K562 (cell line): Measurements from ENCODE around the gene MVB12B. TPM values are rescaled to one million over a fixed set of nuclear protein-coding genes. Genes with fewer than 3 reads are reported as not detected.

ENCODE experiments used
- ATAC-seq: fragments of 200-7000 bp; cut with Tn5 transposase; 3 replicates; pipeline ENCODE4 v1.9.1; 2020; ENCODE audit warnings: moderate library complexity
- BruUV-seq: library from RNA; stranded (reverse); fragments of 400-500 nt; replicated peaks from 2 replicates; lab custom pipeline; 2021; lab: Mats Ljungman, UMichigan
- CTCF ChIA-PET: fragments of 300-600 bp; formaldehyde crosslinking; extraction: SDS; loops from one replicate; lab custom pipeline; 2021; ENCODE audit warnings: low intra/inter-chr PET ratio; lab: Yijun Ruan, JAX
- POLR2A ChIA-PET: fragments of 300-600, 350-650 bp; sonication (Branson Sonifier 250); formaldehyde crosslinking; extraction: SDS; loops from one replicate; lab custom pipeline; 2021; ENCODE audit warnings: antibody characterized with exemption, inconsistent platforms; lab: Yijun Ruan, JAX
- DNase-seq, 4 experiments: peaks; one replicate each; pipeline versions ENCODE4 v3.0.0 to v3.0.0-alpha.2; 2011 to 2018; ENCODE audit warnings: low spot score in 3 of 4, mixed read lengths in 3 of 4; ENCODE audit errors: extremely low read depth in 1 of 4
- FAIRE-seq: peaks from 2 replicates; lab custom pipeline; 2011; peaks lifted over from hg19 to GRCh38; lab: Jason Lieb, UNC
- H2AFZ ChIP-seq: 2 replicates; pipeline ENCODE4 v1.6.0; 2011; ENCODE audit warnings: low read depth, low read length, control low read depth, inconsistent platforms
- H3K27ac ChIP-seq: fragments of 200-600 bp; 3 replicates; pipeline ENCODE4 v1.8.0; 2011; ENCODE audit warnings: low read depth, mild to moderate bottlenecking, control low read depth, inconsistent platforms, low read length, moderate library complexity, mixed read lengths; ENCODE audit errors: extremely low read depth
- H3K27me3 ChIP-seq, 2 experiments: fragments of 300-600 bp in 1 of 2; 2 replicates in 1 of 2; 3 replicates in 1 of 2; pipeline versions ENCODE4 v1.6.0 to v1.8.0; 2011; ENCODE audit warnings: inconsistent platforms in 2 of 2, low read length in 2 of 2, mild to moderate bottlenecking in 1 of 2, mixed read lengths in 1 of 2, moderate library complexity in 1 of 2; ENCODE audit not compliant: control insufficient read depth in 2 of 2, insufficient read depth in 2 of 2
- H3K36me3 ChIP-seq: fragments of 300-600 bp; 3 replicates; pipeline ENCODE4 v1.8.0; 2011; ENCODE audit warnings: mild to moderate bottlenecking, low read length, inconsistent platforms; ENCODE audit not compliant: control insufficient read depth, insufficient read depth
- H3K4me1 ChIP-seq, 2 experiments: fragments of 200-600 bp in 1 of 2; replicated peaks in 1 of 2; 2 replicates in 1 of 2; 3 replicates in 1 of 2; pipeline versions ENCODE4 v1.5.1 to v1.8.0; 2011; ENCODE audit warnings: inconsistent platforms in 2 of 2, low read length in 2 of 2, mild to moderate bottlenecking in 1 of 2, mixed read lengths in 1 of 2, moderate library complexity in 1 of 2; ENCODE audit not compliant: control insufficient read depth in 2 of 2, insufficient read depth in 2 of 2
- H3K4me2 ChIP-seq: 2 replicates; pipeline ENCODE4 v1.6.1; 2011; ENCODE audit warnings: low read length, control low read depth, inconsistent platforms, mixed read lengths; ENCODE audit not compliant: insufficient read depth
- H3K4me3 ChIP-seq: fragments of 200-600 bp; sonication (generic), shearing (Covaris generic); 2 replicates; pipeline ENCODE4 v1.5.1; 2016; ENCODE audit warnings: control low read depth, inconsistent platforms
- H3K79me2 ChIP-seq: fragments of 200-600 bp; 3 replicates; pipeline ENCODE4 v1.8.0; 2011; ENCODE audit warnings: low read length, inconsistent platforms; ENCODE audit not compliant: control insufficient read depth, insufficient read depth
- H3K9ac ChIP-seq, 2 experiments: 2 replicates each; pipeline versions ENCODE4 v1.6.0 to v1.6.1; 2011; ENCODE audit warnings: low read depth in 2 of 2, low read length in 2 of 2, control low read depth in 1 of 2, inconsistent platforms in 1 of 2, mild to moderate bottlenecking in 1 of 2, mixed read lengths in 1 of 2; ENCODE audit not compliant: insufficient read depth in 1 of 2
- H3K9me1 ChIP-seq: one replicate; pipeline ENCODE4 v1.6.0; 2011; ENCODE audit warnings: inconsistent platforms, mild to moderate bottlenecking, low read length, moderate library complexity; ENCODE audit not compliant: control insufficient read depth, insufficient read depth
- H3K9me3 ChIP-seq: replicated peaks from 2 replicates; pipeline ENCODE4 v1.5.1; 2011; ENCODE audit warnings: low read depth, low read length, inconsistent platforms; ENCODE audit not compliant: control insufficient read depth, insufficient read depth
- H4K20me1 ChIP-seq: replicated peaks from 2 replicates; pipeline ENCODE4 v1.6.1; 2011; ENCODE audit warnings: low read length, inconsistent platforms, mixed read lengths; ENCODE audit not compliant: control insufficient read depth, insufficient read depth
- HNRNPL ChIP-seq: fragments of 200-400 bp; formaldehyde crosslinking; IDR thresholded peaks from 2 replicates; pipeline ENCODE4 v1.6.1; 2017; ENCODE audit warnings: low read depth, mild to moderate bottlenecking, low read length
- NCOR1 ChIP-seq: fragments of 450-650 bp; IDR thresholded peaks from 2 replicates; pipeline ENCODE4 v1.6.1; 2016; ENCODE audit warnings: mild to moderate bottlenecking, moderate library complexity
- NFXL1 ChIP-seq: fragments of 450-650 bp; formaldehyde crosslinking; IDR thresholded peaks from 2 replicates; pipeline ENCODE4 v1.4.0; 2021; ENCODE audit warnings: mild to moderate bottlenecking
- ZNF274 ChIP-seq: IDR thresholded peaks from 2 replicates; pipeline ENCODE4 v1.6.1; 2011; ENCODE audit warnings: low read depth, mild to moderate bottlenecking, low read length, moderate library complexity, borderline replicate concordance
- ZNF311 ChIP-seq: fragments of 250-450 bp; sonication (Bioruptor Pico); IDR thresholded peaks from 2 replicates; pipeline ENCODE4 v1.4.0; 2020; ENCODE audit warnings: mild to moderate bottlenecking, moderate library complexity
- ZNF507 ChIP-seq: conservative IDR thresholded peaks from 2 replicates; pipeline ENCODE4 v1.6.1; 2017; ENCODE audit warnings: missing genetic modification characterization, missing compliant biosample characterization
- ZNF644 ChIP-seq: fragments of 200-800 bp; sonication (Bioruptor generic); IDR thresholded peaks from 2 replicates; pipeline ENCODE4 v1.6.1; 2016; ENCODE audit warnings: low read depth, missing genetic modification characterization, missing compliant biosample characterization
- WGBS: fragments of 100-300 bp; shearing (Covaris generic); methylation state at CpG from one replicate; pipeline ENCODE4 v1.1.6; 2016; ENCODE audit warnings: low coverage, mixed read lengths; ENCODE audit not compliant: insufficient coverage; ENCODE audit errors: missing lambda C conversion rate; 5-methylcytosine and 5-hydroxymethylcytosine counted together
- in situ Hi-C: fragments of 300-500 bp; cut with MboI; formaldehyde crosslinking; loops from 4 replicates; pipeline ENCODE4 v1.15.0; 2018; ENCODE audit warnings: inconsistent platforms, mixed read lengths
- intact Hi-C: fragments of 100-400 bp; cut with micrococcal nuclease; formaldehyde crosslinking; loops from 2 replicates; pipeline ENCODE4 v1.14.2; 2022
- polyA plus RNA-seq, 8 experiments: library from polyadenylated mRNA; depleted of rRNA in 4 of 8; stranded (reverse) in 5 of 8; unstranded in 3 of 8; fragments of >200 nt; fragmentation: Nextera tagmentation in 2 of 8; fragmentation: Illumina TruSeq in 1 of 8; extraction: Ambion mirVana in 2 of 8; extraction: Trizol in 1 of 8; gene quantifications; 2 replicates each; pipeline versions ENCODE4 v1.2.1 to v1.2.3, GENCODE V29; 2011 to 2014; ENCODE audit warnings: inconsistent platforms in 1 of 8, missing spikeins in 1 of 8
- total RNA-seq, 7 experiments: library from RNA; depleted of rRNA in 6 of 7; stranded (reverse); fragments of >200 nt in 6 of 7; fragmentation: Illumina TruSeq in 2 of 7; extraction: Trizol in 2 of 7; gene quantifications; 2 replicates each; pipeline versions ENCODE4 v1.2.1 to v1.2.3, GENCODE V29; 2011 to 2021; ENCODE audit warnings: low replicate concordance in 1 of 7
- TF ChIP-seq, protein P1 (sequence below), 2 experiments: fragments of 450-650 bp; IDR thresholded peaks; 2 replicates each; pipeline ENCODE4 v1.6.1; 2016; ENCODE audit warnings: mild to moderate bottlenecking in 2 of 2, borderline replicate concordance in 1 of 2, low read depth in 1 of 2, moderate library complexity in 1 of 2

Gene MVB12B
- total and polyA plus RNA-seq, 9 of the 15 experiments (the other 6 are each of a cell fraction or from before 2014, with no cell fraction given), result not detected

DNA sequence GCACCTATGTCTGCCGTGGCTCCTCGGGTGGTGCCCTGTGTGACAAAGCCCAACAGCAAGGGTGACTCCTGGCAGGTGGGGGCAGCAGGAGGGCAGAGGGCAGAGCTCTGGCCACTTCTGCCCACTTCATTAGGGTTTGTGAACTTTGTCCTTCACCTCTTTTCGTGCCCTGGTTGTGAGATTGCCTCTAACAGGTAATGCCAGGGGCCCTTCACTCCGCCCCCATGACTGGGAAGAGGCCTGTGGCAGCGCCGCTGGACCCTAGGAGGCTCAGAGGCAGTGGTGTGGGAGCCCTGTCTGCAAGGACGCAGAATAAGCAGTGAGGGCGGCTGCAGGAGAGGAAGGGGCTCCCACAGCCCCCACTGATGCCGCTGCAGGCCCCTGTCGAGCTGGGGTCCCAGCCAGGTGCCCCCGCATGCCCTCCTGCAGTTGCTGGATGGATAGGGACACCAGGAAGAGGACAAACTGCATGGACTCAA lies 178.4 kb downstream of the MVB12B start:
- in situ Hi-C loops, result loop anchor here (5.0 to 10.0 kb wide), 3 partner anchors 52 to 267 kb away; no protein-coding TSS in a partner anchor
- CTCF ChIA-PET, result interaction anchor here (0.7 kb wide), 1 partner anchor 86 kb away, joined by 3 read pairs; no protein-coding TSS in a partner anchor

More for the DNA sequence above, 178.4 kb downstream of the MVB12B start:
- Histone ChIP-seq H4K20me1 (peaks cover 35% of the 10 kb centered on the region; the same call in 1 of the 2 replicates), H3K79me2 (no peaks in the 10 kb centered on the region), H3K9me3 (no peaks in the 10 kb centered on the region), H3K9ac (no peak overlapping the region), H3K4me1 (peaks cover 0 to 28% of the 10 kb centered on the region in 2 experiments; a peak in 2 of 5 replicates), H3K27me3 (peaks cover 17 to 85% of the 10 kb centered on the region in 2 experiments; a peak in 4 of 5 replicates), H2AFZ (no peak overlapping the region), H3K27ac (no peak overlapping the region)
- no peak for FAIRE-seq
- WGBS, result 2% methylated on average over 9 of the region's 11 CpGs
- BruUV-seq, result no TSS peak
- no peak for TF ChIP-seq NFXL1
- TF ChIP-seq ZNF644 (tag), result no peak
- TF ChIP-seq, protein P1, sequence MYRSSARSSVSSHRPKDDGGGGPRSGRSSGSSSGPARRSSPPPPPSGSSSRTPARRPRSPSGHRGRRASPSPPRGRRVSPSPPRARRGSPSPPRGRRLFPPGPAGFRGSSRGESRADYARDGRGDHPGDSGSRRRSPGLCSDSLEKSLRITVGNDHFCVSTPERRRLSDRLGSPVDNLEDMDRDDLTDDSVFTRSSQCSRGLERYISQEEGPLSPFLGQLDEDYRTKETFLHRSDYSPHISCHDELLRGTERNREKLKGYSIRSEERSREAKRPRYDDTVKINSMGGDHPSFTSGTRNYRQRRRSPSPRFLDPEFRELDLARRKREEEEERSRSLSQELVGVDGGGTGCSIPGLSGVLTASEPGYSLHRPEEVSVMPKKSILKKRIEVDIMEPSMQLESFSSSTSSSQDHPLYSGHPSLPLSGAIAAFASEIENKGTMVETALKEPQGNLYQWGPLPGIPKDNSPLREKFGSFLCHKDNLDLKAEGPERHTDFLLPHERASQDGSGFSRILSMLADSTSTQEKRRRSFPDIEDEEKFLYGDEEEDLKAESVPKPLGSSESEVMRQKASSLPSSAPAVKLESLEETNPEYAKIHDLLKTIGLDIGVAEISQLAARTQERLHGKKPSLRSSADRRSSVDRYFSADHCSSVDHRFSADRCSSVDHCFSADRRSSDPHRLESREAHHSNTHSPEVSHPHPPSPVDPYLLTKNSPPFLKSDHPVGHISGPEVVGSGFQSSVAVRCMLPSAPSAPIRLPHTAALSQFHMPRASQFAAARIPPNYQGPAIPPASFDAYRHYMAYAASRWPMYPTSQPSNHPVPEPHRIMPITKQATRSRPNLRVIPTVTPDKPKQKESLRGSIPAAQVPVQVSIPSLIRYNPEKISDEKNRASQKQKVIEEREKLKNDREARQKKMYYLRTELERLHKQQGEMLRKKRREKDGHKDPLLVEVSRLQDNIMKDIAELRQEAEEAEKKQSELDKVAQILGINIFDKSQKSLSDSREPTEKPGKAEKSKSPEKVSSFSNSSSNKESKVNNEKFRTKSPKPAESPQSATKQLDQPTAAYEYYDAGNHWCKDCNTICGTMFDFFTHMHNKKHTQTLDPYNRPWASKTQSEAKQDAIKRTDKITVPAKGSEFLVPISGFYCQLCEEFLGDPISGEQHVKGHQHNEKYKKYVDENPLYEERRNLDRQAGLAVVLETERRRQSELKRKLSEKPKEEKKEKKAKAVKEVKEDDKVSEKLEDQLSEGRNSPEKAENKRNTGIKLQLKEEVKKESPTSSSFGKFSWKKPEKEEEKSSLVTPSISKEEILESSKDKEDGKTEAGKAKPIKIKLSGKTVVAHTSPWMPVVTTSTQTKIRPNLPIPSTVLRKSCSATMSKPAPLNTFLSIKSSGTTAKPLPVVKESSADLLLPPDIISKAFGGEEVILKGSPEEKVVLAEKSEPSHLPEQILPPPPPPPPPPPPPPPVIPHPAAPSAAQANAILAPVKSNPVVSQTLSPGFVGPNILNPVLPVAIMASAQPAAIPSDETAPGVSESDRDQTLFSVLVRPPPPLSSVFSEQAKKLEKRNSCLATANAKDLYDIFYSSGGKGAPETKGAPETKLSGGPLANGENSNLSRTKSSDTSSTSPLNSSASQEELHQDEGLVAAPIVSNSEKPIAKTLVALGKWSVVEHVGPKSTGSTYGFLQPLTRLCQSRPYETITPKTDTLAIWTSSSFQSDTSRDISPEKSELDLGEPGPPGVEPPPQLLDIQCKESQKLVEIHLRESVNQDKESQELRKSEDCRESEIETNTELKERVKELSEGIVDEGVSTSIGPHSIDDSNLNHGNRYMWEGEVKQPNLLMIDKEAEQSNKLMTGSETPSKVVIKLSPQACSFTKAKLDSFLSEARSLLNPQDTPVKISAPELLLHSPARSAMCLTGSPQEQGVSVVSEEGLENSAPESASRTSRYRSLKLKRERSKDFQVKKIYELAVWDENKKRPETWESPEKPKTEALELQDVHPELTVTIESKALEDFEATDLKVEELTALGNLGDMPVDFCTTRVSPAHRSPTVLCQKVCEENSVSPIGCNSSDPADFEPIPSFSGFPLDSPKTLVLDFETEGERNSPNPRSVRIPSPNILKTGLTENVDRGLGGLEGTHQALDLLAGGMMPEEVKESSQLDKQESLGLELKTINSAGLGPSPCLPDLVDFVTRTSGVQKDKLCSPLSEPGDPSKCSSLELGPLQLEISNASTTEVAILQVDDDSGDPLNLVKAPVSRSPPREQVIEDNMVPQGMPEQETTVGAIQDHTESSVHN (IDR thresholded peaks at IDR 0.05; ENCODE audit: borderline replicate concordance in 1 of 2, low read depth in 1 of 2), result no peak
- TF ChIP-seq HNRNPL, result no peak
- no peak for TF ChIP-seq ZNF311 (CRISPR knock-in tag)
- no peak for TF ChIP-seq ZNF507
- TF ChIP-seq ZNF274, result no peak
- no peak for TF ChIP-seq NCOR1
- TF ChIP-seq, all 486 proteins: peak for 0
- ATAC-seq, result no peak
- H3K36me3 ChIP-seq, result no peaks in the 10 kb centered on the region
- intact Hi-C loops, result loop anchor here (5.0 kb wide), 1 partner anchor 187 kb away; no protein-coding TSS in a partner anchor
- DNase-seq, result no peak
- H3K9me1 ChIP-seq, result no peaks in the 10 kb centered on the region
- POLR2A ChIA-PET, result interaction anchor here (0.6 kb wide), 1 partner anchor 1575 kb away, joined by 4 read pairs; no protein-coding TSS in a partner anchor
- no peak overlapping the region for H3K4me2 ChIP-seq
- H3K4me3 ChIP-seq, result no peak overlapping the region
